Right ventricle myocardium superior (tissue), 1 donor: ENCODE data around the gene GRAP. TPM values are rescaled to one million over a fixed set of nuclear protein-coding genes. Genes with fewer than 3 reads are reported as not detected.

Experiments
- ATAC-seq: fragments of 200-7000 bp; cut with Tn5 transposase; one replicate; pipeline ENCODE4 v1.9.1; 2020; ENCODE audit warnings: mild to moderate bottlenecking; ENCODE audit not compliant: poor library complexity
- DNase-seq: peaks from one replicate; pipeline ENCODE4 v3.0.0-alpha.2; 2020
- intact Hi-C: fragments of 100-400 bp; cut with DNase I; formaldehyde crosslinking; loops from one replicate; pipeline ENCODE4 v1.11.2; 2022
- total RNA-seq: library from RNA; stranded (reverse); fragmentation: NEBNext Ultra II Directional; extraction: Animal tissue kit (Norgen Biotek cat#: 25700); gene quantifications from one replicate; pipeline ENCODE4 v1.2.1, GENCODE V29; 2021
- donor health status: DM: no; HTN: yes; CAD: no; lungs with severe emphysema.

GRAP gene
- total RNA-seq, 1 donor from 2014 or later = 2.0 TPM

GRCh38 chr17:18977021-18977420 is 69.7 kb downstream of the GRAP start:
- no peak for ATAC-seq
- intact Hi-C loops = no loop called here
- DNase-seq = no peak

GRCh38 chr17:18976201-18976600 is 70.6 kb downstream of the GRAP start:
- intact Hi-C loops = no loop called here
- no peak for ATAC-seq
- DNase-seq = no peak

- ATAC-seq (no peak), DNase-seq (no peak)
- intact Hi-C loops = no loop called here
Observed at GRCh38 chr17:18975597-18975996, 71.2 kb downstream of the GRAP start.

GRCh38 chr17:18974407-18975149 is 72.2 kb downstream of the GRAP start:
- DNase-seq (no peak), ATAC-seq (no peak)
- intact Hi-C loops = no loop called here

- DNase-seq (no peak), ATAC-seq (no peak)
- intact Hi-C loops = no loop called here
Observed at GRCh38 chr17:18971801-18972200, 75.0 kb downstream of the GRAP start.

Other genes with a start within 250 kb of the GRAP start
- 18.3 TPM for gene PRPSAP2, start 188.8 kb downstream of the GRAP start, total RNA-seq
- gene SLC5A10, start 94.8 kb downstream of the GRAP start, total RNA-seq = not detected
- 1.9 TPM for gene FAM83G, start 42.2 kb downstream of the GRAP start, total RNA-seq
- 1.5 TPM for gene GRAPL, start 80.6 kb upstream of the GRAP start, total RNA-seq
- gene EPN2, start 190.4 kb upstream of the GRAP start, total RNA-seq = 91.0 TPM